GM12878 (cell line): ENCODE measurements around the gene FAM193B. TPM values are rescaled to one million over a fixed set of nuclear protein-coding genes. Genes with fewer than 3 reads are reported as not detected.

Source experiments
- ATF7 ChIP-seq: fragments of 450-650 bp; IDR thresholded peaks from 2 replicates; pipeline ENCODE4 v1.6.1; 2016; ENCODE audit warnings: low read depth, mild to moderate bottlenecking
- BACH1 ChIP-seq: fragments of 450-650 bp; IDR thresholded peaks from 2 replicates; pipeline ENCODE4 v1.6.1; 2017; ENCODE audit warnings: mild to moderate bottlenecking, borderline replicate concordance
- BCL11A ChIP-seq: IDR thresholded peaks from 2 replicates; pipeline ENCODE4 v1.6.1; 2011; ENCODE audit warnings: low read depth, low read length
- CBX3 ChIP-seq: fragments of 200-600 bp; sonication (generic); IDR thresholded peaks from 2 replicates; pipeline ENCODE4 v1.6.1; 2016; ENCODE audit warnings: low read depth, borderline replicate concordance
- CBX5 ChIP-seq: sonication (generic); IDR thresholded peaks from 2 replicates; pipeline ENCODE4 v1.6.1; 2016; ENCODE audit warnings: low read depth, moderate library complexity, mild to moderate bottlenecking, inconsistent platforms
- CHD2 ChIP-seq: IDR thresholded peaks from 2 replicates; pipeline ENCODE4 v1.6.1; 2011; ENCODE audit warnings: low read depth, low read length, improper control_type of control experiment, borderline replicate concordance
- CREM ChIP-seq: IDR thresholded peaks from 2 replicates; pipeline ENCODE4 v1.6.1; 2014; ENCODE audit warnings: antibody characterized with exemption, low read depth
- EP300 ChIP-seq, 2 experiments: fragments of 150-350 bp in 1 of 2; IDR thresholded peaks; 2 replicates each; pipeline ENCODE4 v1.6.1; 2011 to 2012; ENCODE audit warnings: low read depth in 2 of 2, low read length in 2 of 2, borderline replicate concordance in 1 of 2, improper control_type of control experiment in 1 of 2, inconsistent platforms in 1 of 2; ENCODE audit not compliant: control insufficient read depth in 1 of 2
- KDM1A ChIP-seq: fragments of 200-600 bp; sonication (generic); IDR thresholded peaks from 2 replicates; pipeline ENCODE4 v1.6.1; 2016; ENCODE audit warnings: borderline replicate concordance
- POLR2AphosphoS5 ChIP-seq: IDR thresholded peaks from 2 replicates; pipeline ENCODE4 v1.6.1; 2011; ENCODE audit warnings: mild to moderate bottlenecking, low read length, inconsistent platforms
- POU2F2 ChIP-seq: IDR thresholded peaks from 3 replicates; pipeline ENCODE4 v1.6.1; 2011; ENCODE audit warnings: low read depth, mild to moderate bottlenecking, low read length, borderline replicate concordance
- RAD51 ChIP-seq: fragments of 450-650 bp; IDR thresholded peaks from 2 replicates; pipeline ENCODE4 v1.6.1; 2016; ENCODE audit warnings: moderate library complexity, mild to moderate bottlenecking, inconsistent platforms
- RUNX3 ChIP-seq: IDR thresholded peaks from 2 replicates; pipeline ENCODE4 v1.6.1; 2012; ENCODE audit warnings: low read length, inconsistent platforms
- SMAD1 ChIP-seq: fragments of 450-650 bp; IDR thresholded peaks from 2 replicates; pipeline ENCODE4 v1.6.1; 2018; ENCODE audit warnings: mild to moderate bottlenecking, low read depth; ENCODE audit not compliant: partially characterized antibody
- SMAD5 ChIP-seq: IDR thresholded peaks from 2 replicates; pipeline ENCODE4 v1.6.1; 2016; ENCODE audit warnings: antibody characterized with exemption, low read depth
- SMC3 ChIP-seq: IDR thresholded peaks from 2 replicates; pipeline ENCODE4 v1.6.1; 2011; ENCODE audit warnings: low read length, improper control_type of control experiment, borderline replicate concordance
- SRF ChIP-seq, 2 experiments: IDR thresholded peaks; 2 replicates each; pipeline ENCODE4 v1.6.1; 2011; ENCODE audit warnings: low read depth in 2 of 2, low read length in 2 of 2, mild to moderate bottlenecking in 1 of 2, moderate library complexity in 1 of 2
- TBL1XR1 ChIP-seq: IDR thresholded peaks from 2 replicates; pipeline ENCODE4 v1.6.1; 2012; ENCODE audit warnings: low read depth, low read length, improper control_type of control experiment
- ZBED1 ChIP-seq: IDR thresholded peaks from 2 replicates; pipeline ENCODE4 v1.6.1; 2016; ENCODE audit warnings: borderline replicate concordance
- ZNF24 ChIP-seq: fragments of 450-650 bp; IDR thresholded peaks from 2 replicates; pipeline ENCODE4 v1.6.1; 2017; ENCODE audit warnings: antibody characterized with exemption, mild to moderate bottlenecking
- ZZZ3 ChIP-seq: IDR thresholded peaks from 2 replicates; pipeline ENCODE4 v1.6.1; 2011; ENCODE audit warnings: low read depth; ENCODE audit not compliant: control insufficient read depth, insufficient read length
- polyA plus RNA-seq, 11 experiments: library from polyadenylated mRNA; depleted of rRNA in 4 of 11; unstranded in 6 of 11; stranded (reverse) in 5 of 11; fragments of >200 nt; fragmentation: Nextera tagmentation in 4 of 11; fragmentation: Illumina TruSeq in 1 of 11; extraction: Ambion mirVana in 4 of 11; extraction: Trizol in 1 of 11; gene quantifications; 1 replicate in 1 of 11; 2 replicates in 10 of 11; pipeline versions ENCODE4 v1.2.1 to v1.2.3, GENCODE V29; 2011 to 2016; ENCODE audit warnings: inconsistent platforms in 2 of 11, missing spikeins in 2 of 11, low read depth in 1 of 11
- total RNA-seq, 4 experiments: library from RNA; depleted of rRNA in 3 of 4; stranded (reverse); fragments of >200 nt in 3 of 4; fragmentation: Illumina TruSeq in 1 of 4; extraction: Trizol in 1 of 4; gene quantifications; 2 replicates each; pipeline versions ENCODE4 v1.2.1 to v1.2.3, GENCODE V29; 2013 to 2021
- TF ChIP-seq, protein P1 (sequence below): fragments of 450-650 bp; IDR thresholded peaks from 2 replicates; pipeline ENCODE4 v1.6.1; 2017; ENCODE audit warnings: mild to moderate bottlenecking, low read depth, inconsistent platforms; ENCODE audit not compliant: poor library complexity, severe bottlenecking
- TF ChIP-seq, protein P2 (sequence below): fragments of 450-650 bp; IDR thresholded peaks from 2 replicates; pipeline ENCODE4 v1.6.1; 2016; ENCODE audit warnings: mild to moderate bottlenecking
- TF ChIP-seq, protein P3 (sequence below): fragments of 450-650 bp; IDR thresholded peaks from 2 replicates; pipeline ENCODE4 v1.6.1; 2016; ENCODE audit warnings: mild to moderate bottlenecking

The FAM193B gene
- total and polyA plus RNA-seq, 10 of the 15 experiments (the other 5 are each of a cell fraction or from before 2014, with no cell fraction given): 3.3 to 47.0 (median 25.1) TPM

DNA sequence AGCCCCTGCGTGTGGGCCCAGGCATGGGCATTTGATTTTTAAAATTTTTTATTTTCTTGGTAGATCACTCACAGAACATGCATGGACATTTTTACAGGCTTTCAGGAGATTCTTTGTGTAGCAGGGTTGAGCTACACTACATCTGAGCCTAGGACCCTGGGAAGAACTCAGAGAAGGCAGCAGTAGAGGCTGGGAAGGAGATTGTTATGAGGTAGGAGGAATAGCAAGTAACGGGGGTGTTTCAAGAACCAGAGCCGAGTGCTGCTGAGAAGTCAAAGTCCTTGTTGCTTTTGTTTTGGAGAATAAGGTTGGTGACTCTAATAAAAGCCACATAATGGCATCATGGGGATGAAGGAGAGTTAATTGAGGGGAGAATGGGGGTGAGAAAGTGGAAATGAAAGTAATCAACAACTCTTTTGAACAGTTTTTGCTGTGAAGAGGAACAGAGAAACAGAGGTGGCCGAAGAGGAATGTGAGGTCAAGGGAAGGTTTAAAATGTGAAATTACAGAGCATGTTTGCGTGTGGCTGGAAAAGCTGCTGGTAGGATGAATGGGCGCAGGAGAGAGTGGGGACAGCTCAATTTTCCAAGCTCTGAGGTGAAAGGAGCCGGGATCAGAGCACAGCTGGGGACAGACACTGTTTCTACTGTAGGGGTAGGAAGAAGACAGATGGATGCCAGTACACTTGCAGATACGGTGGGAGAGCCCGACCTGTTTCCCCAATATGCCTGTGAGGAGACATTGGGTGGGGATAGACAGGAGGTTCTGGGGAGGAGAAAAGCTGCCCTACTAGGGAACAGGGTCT lies 52.3 kb downstream of the FAM193B start (continued):
- peak; percentile 93 for TF ChIP-seq BCL11A
- peak; percentile 82 to 91; a peak in 3 of 4 replicates for TF ChIP-seq EP300 (IDR thresholded peaks at IDR 0.05; ENCODE audit: borderline replicate concordance in 1 of 2, control insufficient read depth in 1 of 2, low read depth in 2 of 2, low read length in 2 of 2)
- TF ChIP-seq POLR2AphosphoS5: 0 out of 2 replicates have a peak, but pooled peaks have one; percentile 7
- peak; percentile 96 for TF ChIP-seq ATF7
- TF ChIP-seq RUNX3: no peak
- TF ChIP-seq KDM1A: no peak
- TF ChIP-seq CBX5: no peak
- TF ChIP-seq ZNF24: 0 out of 2 replicates have a peak, but pooled peaks have one; percentile 5
- TF ChIP-seq SMC3: no peak
- TF ChIP-seq, protein P1, sequence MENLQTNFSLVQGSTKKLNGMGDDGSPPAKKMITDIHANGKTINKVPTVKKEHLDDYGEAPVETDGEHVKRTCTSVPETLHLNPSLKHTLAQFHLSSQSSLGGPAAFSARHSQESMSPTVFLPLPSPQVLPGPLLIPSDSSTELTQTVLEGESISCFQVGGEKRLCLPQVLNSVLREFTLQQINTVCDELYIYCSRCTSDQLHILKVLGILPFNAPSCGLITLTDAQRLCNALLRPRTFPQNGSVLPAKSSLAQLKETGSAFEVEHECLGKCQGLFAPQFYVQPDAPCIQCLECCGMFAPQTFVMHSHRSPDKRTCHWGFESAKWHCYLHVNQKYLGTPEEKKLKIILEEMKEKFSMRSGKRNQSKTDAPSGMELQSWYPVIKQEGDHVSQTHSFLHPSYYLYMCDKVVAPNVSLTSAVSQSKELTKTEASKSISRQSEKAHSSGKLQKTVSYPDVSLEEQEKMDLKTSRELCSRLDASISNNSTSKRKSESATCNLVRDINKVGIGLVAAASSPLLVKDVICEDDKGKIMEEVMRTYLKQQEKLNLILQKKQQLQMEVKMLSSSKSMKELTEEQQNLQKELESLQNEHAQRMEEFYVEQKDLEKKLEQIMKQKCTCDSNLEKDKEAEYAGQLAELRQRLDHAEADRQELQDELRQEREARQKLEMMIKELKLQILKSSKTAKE: peak; percentile 68
- TF ChIP-seq TBL1XR1: 0 out of 2 replicates have a peak, but pooled peaks have one; percentile 49
- peak; percentile 19; the same call in 1 of the 2 replicates for TF ChIP-seq ZBED1
- peak; percentile 37; the same call in 1 of the 2 replicates for TF ChIP-seq RAD51
- no peak for TF ChIP-seq SMAD5
- peak; percentile 21; the same call in 1 of the 2 replicates for TF ChIP-seq CHD2
- 0 out of 3 replicates have a peak, but pooled peaks have one; percentile 5 for TF ChIP-seq POU2F2
- no peak for TF ChIP-seq ZZZ3
- TF ChIP-seq, protein P2, sequence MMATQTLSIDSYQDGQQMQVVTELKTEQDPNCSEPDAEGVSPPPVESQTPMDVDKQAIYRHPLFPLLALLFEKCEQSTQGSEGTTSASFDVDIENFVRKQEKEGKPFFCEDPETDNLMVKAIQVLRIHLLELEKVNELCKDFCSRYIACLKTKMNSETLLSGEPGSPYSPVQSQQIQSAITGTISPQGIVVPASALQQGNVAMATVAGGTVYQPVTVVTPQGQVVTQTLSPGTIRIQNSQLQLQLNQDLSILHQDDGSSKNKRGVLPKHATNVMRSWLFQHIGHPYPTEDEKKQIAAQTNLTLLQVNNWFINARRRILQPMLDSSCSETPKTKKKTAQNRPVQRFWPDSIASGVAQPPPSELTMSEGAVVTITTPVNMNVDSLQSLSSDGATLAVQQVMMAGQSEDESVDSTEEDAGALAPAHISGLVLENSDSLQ: peak; percentile 22; the same call in 1 of the 2 replicates
- no peak for TF ChIP-seq CBX3
- peak; percentile 53; the same call in 1 of the 2 replicates for TF ChIP-seq CREM
- peak; percentile 77 for TF ChIP-seq SMAD1
- TF ChIP-seq, protein P3, sequence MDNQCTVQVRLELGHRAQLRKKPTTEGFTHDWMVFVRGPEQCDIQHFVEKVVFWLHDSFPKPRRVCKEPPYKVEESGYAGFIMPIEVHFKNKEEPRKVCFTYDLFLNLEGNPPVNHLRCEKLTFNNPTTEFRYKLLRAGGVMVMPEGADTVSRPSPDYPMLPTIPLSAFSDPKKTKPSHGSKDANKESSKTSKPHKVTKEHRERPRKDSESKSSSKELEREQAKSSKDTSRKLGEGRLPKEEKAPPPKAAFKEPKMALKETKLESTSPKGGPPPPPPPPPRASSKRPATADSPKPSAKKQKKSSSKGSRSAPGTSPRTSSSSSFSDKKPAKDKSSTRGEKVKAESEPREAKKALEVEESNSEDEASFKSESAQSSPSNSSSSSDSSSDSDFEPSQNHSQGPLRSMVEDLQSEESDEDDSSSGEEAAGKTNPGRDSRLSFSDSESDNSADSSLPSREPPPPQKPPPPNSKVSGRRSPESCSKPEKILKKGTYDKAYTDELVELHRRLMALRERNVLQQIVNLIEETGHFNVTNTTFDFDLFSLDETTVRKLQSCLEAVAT: peak; percentile 86
- TF ChIP-seq SRF (IDR thresholded peaks at IDR 0.05; ENCODE audit: low read depth in 2 of 2, low read length in 2 of 2): no peak
- peak; percentile 74; the same call in 1 of the 2 replicates for TF ChIP-seq BACH1
